AG09319 (cell line): ENCODE data around the gene SETX.

Experiments
- DNase-seq: peaks from one replicate; pipeline ENCODE4 v3.0.0-alpha.2; 2010; ENCODE audit warnings: low read depth; ENCODE audit errors: extremely low read depth
- CTCF ChIP-seq: IDR thresholded peaks from 2 replicates; pipeline ENCODE4 v1.5.1; 2011; ENCODE audit warnings: low read depth, mild to moderate bottlenecking, inconsistent platforms, low read length, moderate library complexity

Gene SETX

GRCh38 chr9:132239518-132239917, 115.3 kb downstream of the SETX start:
- no peak for TF ChIP-seq CTCF
- DNase-seq: no peak

DNA sequence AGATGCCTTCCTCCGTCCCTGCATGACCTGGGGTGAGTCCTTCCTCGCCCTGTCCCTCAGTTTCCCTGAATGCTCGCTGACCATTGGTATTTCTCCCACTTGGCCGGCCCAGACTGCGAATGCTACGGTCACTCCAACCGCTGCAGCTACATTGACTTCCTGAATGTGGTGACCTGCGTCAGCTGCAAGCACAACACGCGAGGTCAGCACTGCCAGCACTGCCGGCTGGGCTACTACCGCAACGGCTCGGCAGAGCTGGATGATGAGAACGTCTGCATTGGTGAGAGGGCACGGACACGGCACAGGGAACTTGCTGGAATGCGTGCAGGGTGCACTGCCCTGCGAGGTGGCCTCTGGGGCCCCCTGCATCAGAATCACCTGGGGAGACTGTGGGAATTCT, 115.8 kb downstream of the SETX start:
- no peak for DNase-seq

GRCh38 chr9:132238026-132238972, 116.5 kb downstream of the SETX start:
- no peak for DNase-seq
- TF ChIP-seq CTCF: no peak

More for the DNA sequence above, 115.8 kb downstream of the SETX start:
- TF ChIP-seq CTCF: no peak

- no peak for DNase-seq
- no peak for TF ChIP-seq CTCF
Measured at GRCh38 chr9:132237481-132237880, 117.3 kb downstream of the SETX start.

- TF ChIP-seq CTCF: no peak
- DNase-seq: no peak
Measured at GRCh38 chr9:132236662-132237311, 118.0 kb downstream of the SETX start.

- no peak for DNase-seq
- peak; percentile 98 for TF ChIP-seq CTCF
Measured at GRCh38 chr9:132235894-132236661, 118.7 kb downstream of the SETX start.

- DNase-seq: no peak
- no peak for TF ChIP-seq CTCF
Measured at GRCh38 chr9:132235125-132235524, 119.7 kb downstream of the SETX start.
